Adipocyte (in vitro differentiated cells): Measurements from ENCODE around the gene FBLN5.

Experiments used
- DNase-seq: peaks from one replicate; pipeline ENCODE4 v3.0.0-alpha.2; 2015; ENCODE audit warnings: low read depth
- H3K27me3 ChIP-seq: replicated peaks from 2 replicates; pipeline ENCODE4 v1.7.0; 2013; ENCODE audit warnings: mild to moderate bottlenecking, low read length, moderate library complexity; ENCODE audit not compliant: control insufficient read depth, insufficient read depth
- H3K36me3 ChIP-seq: 2 replicates; pipeline ENCODE4 v1.7.0; 2013; ENCODE audit warnings: low read length, mild to moderate bottlenecking, moderate library complexity; ENCODE audit not compliant: control insufficient read depth, insufficient read depth, severe bottlenecking
- H3K4me1 ChIP-seq: 2 replicates; pipeline ENCODE4 v1.7.0; 2013; ENCODE audit warnings: mild to moderate bottlenecking, low read length, moderate library complexity; ENCODE audit not compliant: control insufficient read depth, insufficient read depth
- H3K4me3 ChIP-seq: 2 replicates; pipeline ENCODE4 v1.7.0; 2013; ENCODE audit warnings: mild to moderate bottlenecking, low read length, moderate library complexity
- H3K9ac ChIP-seq: 2 replicates; pipeline ENCODE4 v1.7.0; 2013; ENCODE audit warnings: mild to moderate bottlenecking, low read length, moderate library complexity
- H3K9me3 ChIP-seq: 2 replicates; pipeline ENCODE4 v1.7.0; 2013; ENCODE audit warnings: mild to moderate bottlenecking, low read length, moderate library complexity; ENCODE audit not compliant: control insufficient read depth

FBLN5 gene

GRCh38 chr14:91942946-91943345, 4.5 kb downstream of the FBLN5 start:
- Histone ChIP-seq H3K4me3 (no peak overlapping the region), H3K4me1 (peaks cover 22% of the 10 kb centered on the region), H3K9ac (no peak overlapping the region), H3K9me3 (peaks cover 3% of the 10 kb centered on the region), H3K27me3 (no peaks in the 10 kb centered on the region), H3K36me3 (peaks cover 35% of the 10 kb centered on the region)
- DNase-seq: no peak

GRCh38 chr14:91942128-91942527, 5.4 kb downstream of the FBLN5 start:
- H3K36me3 ChIP-seq: peaks cover 44% of the 10 kb centered on the region
- no peak for DNase-seq
- H3K4me1 ChIP-seq: peaks cover 21% of the 10 kb centered on the region
- H3K27me3 ChIP-seq: no peaks in the 10 kb centered on the region
- no peak overlapping the region for H3K9ac ChIP-seq
- peaks cover 3% of the 10 kb centered on the region for H3K9me3 ChIP-seq
- no peak overlapping the region for H3K4me3 ChIP-seq

- no peak overlapping the region for H3K4me3 ChIP-seq
Observed at GRCh38 chr14:91940209-91940608, 7.3 kb downstream of the FBLN5 start.

GRCh38 chr14:91935586-91935985, 11.9 kb downstream of the FBLN5 start:
- Histone ChIP-seq H3K4me1 (peaks cover 25% of the 10 kb centered on the region), H3K36me3 (peaks cover 74% of the 10 kb centered on the region), H3K9ac (no peak overlapping the region), H3K4me3 (no peak overlapping the region), H3K9me3 (peaks cover 3% of the 10 kb centered on the region), H3K27me3 (no peaks in the 10 kb centered on the region)
- no peak for DNase-seq

More at GRCh38 chr14:91940209-91940608, 7.3 kb downstream of the FBLN5 start:
- Histone ChIP-seq H3K9ac (no peak overlapping the region), H3K4me1 (peaks cover 16% of the 10 kb centered on the region), H3K9me3 (peaks cover 3% of the 10 kb centered on the region), H3K27me3 (no peaks in the 10 kb centered on the region), H3K36me3 (peaks cover 63% of the 10 kb centered on the region)
- DNase-seq: no peak

GRCh38 chr14:91934554-91935285, 12.8 kb downstream of the FBLN5 start:
- no peak for DNase-seq
- H3K27me3 ChIP-seq: no peaks in the 10 kb centered on the region
- H3K9me3 ChIP-seq: no peaks in the 10 kb centered on the region
- no peak overlapping the region for H3K9ac ChIP-seq
- peaks cover 30% of the 10 kb centered on the region for H3K4me1 ChIP-seq
- H3K4me3 ChIP-seq: no peak overlapping the region
- H3K36me3 ChIP-seq: peaks cover 69% of the 10 kb centered on the region

GRCh38 chr14:91931478-91932088, 15.9 kb downstream of the FBLN5 start:
- DNase-seq: no peak
- H3K4me1 ChIP-seq: peaks cover 51% of the 10 kb centered on the region
- H3K9ac ChIP-seq: no peak overlapping the region
- H3K27me3 ChIP-seq: no peaks in the 10 kb centered on the region
- H3K36me3 ChIP-seq: peaks cover 47% of the 10 kb centered on the region
- peak overlapping the region; percentile 29 for H3K4me3 ChIP-seq
- H3K9me3 ChIP-seq: no peaks in the 10 kb centered on the region

GRCh38 chr14:91929700-91930099, 17.8 kb downstream of the FBLN5 start:
- peaks cover 62% of the 10 kb centered on the region for H3K4me1 ChIP-seq
- peaks cover 38% of the 10 kb centered on the region for H3K36me3 ChIP-seq
- no peak overlapping the region for H3K4me3 ChIP-seq
- no peak for DNase-seq
- H3K27me3 ChIP-seq: no peaks in the 10 kb centered on the region
- no peak overlapping the region for H3K9ac ChIP-seq
- no peaks in the 10 kb centered on the region for H3K9me3 ChIP-seq

- Histone ChIP-seq H3K9me3 (no peaks in the 10 kb centered on the region), H3K4me3 (no peak overlapping the region), H3K27me3 (no peaks in the 10 kb centered on the region), H3K9ac (no peak overlapping the region), H3K4me1 (peaks cover 71% of the 10 kb centered on the region), H3K36me3 (peaks cover 40% of the 10 kb centered on the region)
- no peak for DNase-seq
Observed at GRCh38 chr14:91927800-91928199, 19.7 kb downstream of the FBLN5 start.

GRCh38 chr14:91927191-91927590, 20.3 kb downstream of the FBLN5 start:
- Histone ChIP-seq H3K9ac (no peak overlapping the region), H3K36me3 (peaks cover 34% of the 10 kb centered on the region), H3K4me1 (peaks cover 71% of the 10 kb centered on the region), H3K27me3 (no peaks in the 10 kb centered on the region), H3K4me3 (no peak overlapping the region), H3K9me3 (no peaks in the 10 kb centered on the region)
- DNase-seq: no peak

- Histone ChIP-seq H3K27me3 (no peaks in the 10 kb centered on the region), H3K4me1 (peaks cover 68% of the 10 kb centered on the region), H3K36me3 (peaks cover 32% of the 10 kb centered on the region), H3K9me3 (no peaks in the 10 kb centered on the region), H3K4me3 (no peak overlapping the region), H3K9ac (no peak overlapping the region)
- DNase-seq: no peak
Observed at GRCh38 chr14:91926131-91926890, 21.2 kb downstream of the FBLN5 start.

- Histone ChIP-seq H3K4me3 (no peak overlapping the region), H3K9ac (no peak overlapping the region), H3K27me3 (no peaks in the 10 kb centered on the region), H3K4me1 (peaks cover 69% of the 10 kb centered on the region), H3K9me3 (no peaks in the 10 kb centered on the region), H3K36me3 (peaks cover 29% of the 10 kb centered on the region)
- DNase-seq: no peak
Observed at GRCh38 chr14:91925727-91926121, 21.8 kb downstream of the FBLN5 start.
